Activated CD8-positive, alpha-beta memory T cell treated with anti-CD3 and anti-CD28 coated beads for 48 hours (primary cell): ENCODE measurements around the gene EXOC6.
"Not testable (repeated sequence)": the region's sequence is repeated elsewhere in the genome, so short reads cannot be mapped to it uniquely, and the experiment has no call there.

Experiments used
- DNase-seq, 3 experiments: peaks; one replicate each; pipeline ENCODE4 v3.0.0-alpha.2; 2020; ENCODE audit warnings: low read depth in 2 of 3, low spot score in 2 of 3

The EXOC6 gene

GRCh38 chr10:92931597-92931996 is 83.3 kb downstream of the EXOC6 start:
- DNase-seq = no peak

- DNase-seq = no peak
These were observed 89.6 kb downstream of the EXOC6 start for GRCh38 chr10:92937876-92938275.

GRCh38 chr10:92938841-92939240 is 90.5 kb downstream of the EXOC6 start:
- DNase-seq = no peak

GRCh38 chr10:92942226-92942625 is 93.9 kb downstream of the EXOC6 start:
- no peak for DNase-seq

GRCh38 chr10:92946491-92946890 is 98.2 kb downstream of the EXOC6 start:
- DNase-seq = no peak

GRCh38 chr10:92952573-92952972 is 104.3 kb downstream of the EXOC6 start:
- not testable (repeated sequence) for DNase-seq

GRCh38 chr10:92957223-92958010 is 109.1 kb downstream of the EXOC6 start:
- DNase-seq = no peak

- DNase-seq = no peak
These were observed 113.3 kb downstream of the EXOC6 start for GRCh38 chr10:92961638-92962037.

- no peak for DNase-seq
These were observed 117.0 kb downstream of the EXOC6 start for GRCh38 chr10:92965314-92965713.

GRCh38 chr10:92967641-92968040 is 119.3 kb downstream of the EXOC6 start:
- DNase-seq = no peak

GRCh38 chr10:92969151-92969550 is 120.8 kb downstream of the EXOC6 start:
- no peak for DNase-seq

GRCh38 chr10:92970301-92971070 is 122.2 kb downstream of the EXOC6 start:
- DNase-seq = no peak

GRCh38 chr10:92972066-92972870 is 123.9 kb downstream of the EXOC6 start:
- no peak for DNase-seq

- no peak for DNase-seq
These were observed 124.6 kb downstream of the EXOC6 start for GRCh38 chr10:92972886-92973285.

- DNase-seq = not testable (repeated sequence)
These were observed 128.0 kb downstream of the EXOC6 start for GRCh38 chr10:92976278-92976677.

- no peak for DNase-seq
These were observed 140.9 kb downstream of the EXOC6 start for GRCh38 chr10:92989250-92989649.

GRCh38 chr10:92990615-92991014 is 142.3 kb downstream of the EXOC6 start:
- DNase-seq = peak in 1 of 3 experiments; percentile 0

- no peak for DNase-seq
These were observed 143.2 kb downstream of the EXOC6 start for GRCh38 chr10:92991513-92991912.

GRCh38 chr10:92993699-92994272 is 145.5 kb downstream of the EXOC6 start:
- DNase-seq = no peak

GRCh38 chr10:92995509-92995908 is 147.2 kb downstream of the EXOC6 start:
- no peak for DNase-seq

GRCh38 chr10:92997620-92998019 is 149.3 kb downstream of the EXOC6 start:
- DNase-seq = no peak
